NCI-H510A treated with DMSO at 0.1 percent for 48 hours (cell line): ENCODE measurements around the gene CFDP1.

ENCODE experiments used
- DNase-seq: peaks from one replicate; lab custom pipeline; 2025; lab: John Stamatoyannopoulos, UW

The CFDP1 gene

GRCh38 chr16:75250809-75251279, 182.5 kb downstream of the CFDP1 start:
- no peak for DNase-seq

- no peak for DNase-seq
Measured at GRCh38 chr16:75250089-75250808, 183.1 kb downstream of the CFDP1 start.

- DNase-seq = no peak
Measured at GRCh38 chr16:75249441-75249840, 183.9 kb downstream of the CFDP1 start.

- no peak for DNase-seq
Measured at GRCh38 chr16:75248536-75249380, 184.5 kb downstream of the CFDP1 start.

- DNase-seq = no peak
Measured at GRCh38 chr16:75248142-75248535, 185.2 kb downstream of the CFDP1 start.

- DNase-seq = no peak
Measured at GRCh38 chr16:75247249-75247648, 186.1 kb downstream of the CFDP1 start.

GRCh38 chr16:75246504-75247205, 186.6 kb downstream of the CFDP1 start:
- no peak for DNase-seq

- no peak for DNase-seq
Measured at GRCh38 chr16:75244844-75245758, 188.2 kb downstream of the CFDP1 start.

GRCh38 chr16:75244225-75244809, 189.0 kb downstream of the CFDP1 start:
- no peak for DNase-seq
